Breast epithelium (tissue), 4 donors: ENCODE results near the gene FKBP4. TPM values are rescaled to one million over a fixed set of nuclear protein-coding genes. Genes with fewer than 3 reads are reported as not detected.

Experiments
- DNase-seq, 2 donors: peaks; one replicate each; pipeline ENCODE4 v3.0.0-alpha.2; 2019; ENCODE audit warnings: low spot score in 2 of 2
- H3K27ac ChIP-seq, 2 donors: fragments of 200-600 bp; sonication (generic) in 1 of 2; one replicate each; pipeline ENCODE4 v1.5.1; 2016 to 2019; ENCODE audit warnings: mild to moderate bottlenecking in 1 of 2
- H3K27me3 ChIP-seq, 2 donors: fragments of 200-600 bp; sonication (generic) in 1 of 2; one replicate each; pipeline versions ENCODE4 v1.5.1 to v1.6.0; 2017 to 2019; ENCODE audit warnings: control low read depth in 1 of 2, mild to moderate bottlenecking in 1 of 2
- H3K36me3 ChIP-seq: fragments of 200-600 bp; one replicate; pipeline ENCODE4 v1.5.1; 2019
- H3K4me1 ChIP-seq, 2 donors: fragments of 200-600 bp; sonication (generic); one replicate each; pipeline ENCODE4 v1.5.1; 2016 to 2019; ENCODE audit warnings: control low read depth in 1 of 2
- H3K4me3 ChIP-seq, 3 donors: fragments of 200-600 bp; sonication (generic); 1 replicate in 2 of 3; 2 replicates in 1 of 3; pipeline ENCODE4 v1.5.1; 2016 to 2019; ENCODE audit warnings: mild to moderate bottlenecking in 3 of 3, moderate library complexity in 2 of 3
- H3K9me3 ChIP-seq, 2 donors: fragments of 200-600 bp; sonication (generic) in 1 of 2; one replicate each; pipeline ENCODE4 v1.5.1; 2016 to 2019; ENCODE audit warnings: control low read depth in 1 of 2
- POLR2A ChIP-seq: fragments of 450-650 bp; IDR thresholded peaks from one replicate; pipeline ENCODE4 v1.6.1; 2016; ENCODE audit warnings: antibody characterized with exemption, mild to moderate bottlenecking, moderate library complexity
- POLR2AphosphoS5 ChIP-seq, 3 donors: sonication (generic); formaldehyde crosslinking; IDR thresholded peaks; one replicate each; pipeline ENCODE4 v1.6.1; 2017; ENCODE audit warnings: antibody characterized with exemption in 3 of 3
- intact Hi-C: fragments of 100-400 bp; cut with DNase I; formaldehyde crosslinking; loops from one replicate; pipeline ENCODE4 v1.15.1; 2023; ENCODE audit warnings: low total_unique reads
- total RNA-seq, 3 donors: library from RNA; depleted of rRNA; stranded (reverse); fragments of >200 nt; gene quantifications; one replicate each; pipeline ENCODE4 v1.1.0, GENCODE V29; 2016
- TF ChIP-seq, protein P1 (sequence below), 3 donors: fragments of 450-650 bp; IDR thresholded peaks; one replicate each; pipeline ENCODE4 v1.5.1; 2016 to 2017; ENCODE audit warnings: antibody characterized with exemption in 3 of 3, mild to moderate bottlenecking in 3 of 3, moderate library complexity in 3 of 3

FKBP4 gene
- total RNA-seq, 3 donors from 2014 or later, result 30.4 to 70.8 (median 50.1) TPM

DNA sequence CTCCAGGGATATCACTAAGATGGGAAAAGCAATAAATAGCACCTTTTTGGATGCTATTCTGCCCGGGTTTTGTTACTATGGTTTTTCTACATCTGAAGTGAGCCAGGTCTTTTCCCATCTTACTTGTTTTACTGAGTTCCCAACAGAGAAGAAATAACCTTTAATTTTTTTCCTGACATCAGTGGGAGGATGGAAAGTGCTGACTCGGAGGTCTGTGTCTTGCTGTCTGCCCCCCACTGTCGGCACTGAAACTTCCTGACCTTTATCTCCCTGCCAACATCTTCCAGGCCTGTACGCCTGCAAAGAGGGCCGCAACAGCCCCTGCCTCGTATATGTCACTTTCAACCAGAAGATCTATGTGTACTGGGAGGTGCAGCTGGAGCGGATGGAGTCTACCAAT is 28.7 kb downstream of the FKBP4 start:
- DNase-seq, result no peak
- no peaks in the 10 kb centered on the region for H3K27me3 ChIP-seq
- H3K9me3 ChIP-seq, result no peaks in the 10 kb centered on the region
- no peak overlapping the region for H3K4me3 ChIP-seq
- no peaks in the 10 kb centered on the region for H3K4me1 ChIP-seq
- intact Hi-C loops, result no loop called here
- peaks cover 6% of the 10 kb centered on the region for H3K36me3 ChIP-seq
- TF ChIP-seq POLR2A (no peak), POLR2AphosphoS5 (IDR thresholded peaks at IDR 0.05) (no peak)
- TF ChIP-seq, protein P1, sequence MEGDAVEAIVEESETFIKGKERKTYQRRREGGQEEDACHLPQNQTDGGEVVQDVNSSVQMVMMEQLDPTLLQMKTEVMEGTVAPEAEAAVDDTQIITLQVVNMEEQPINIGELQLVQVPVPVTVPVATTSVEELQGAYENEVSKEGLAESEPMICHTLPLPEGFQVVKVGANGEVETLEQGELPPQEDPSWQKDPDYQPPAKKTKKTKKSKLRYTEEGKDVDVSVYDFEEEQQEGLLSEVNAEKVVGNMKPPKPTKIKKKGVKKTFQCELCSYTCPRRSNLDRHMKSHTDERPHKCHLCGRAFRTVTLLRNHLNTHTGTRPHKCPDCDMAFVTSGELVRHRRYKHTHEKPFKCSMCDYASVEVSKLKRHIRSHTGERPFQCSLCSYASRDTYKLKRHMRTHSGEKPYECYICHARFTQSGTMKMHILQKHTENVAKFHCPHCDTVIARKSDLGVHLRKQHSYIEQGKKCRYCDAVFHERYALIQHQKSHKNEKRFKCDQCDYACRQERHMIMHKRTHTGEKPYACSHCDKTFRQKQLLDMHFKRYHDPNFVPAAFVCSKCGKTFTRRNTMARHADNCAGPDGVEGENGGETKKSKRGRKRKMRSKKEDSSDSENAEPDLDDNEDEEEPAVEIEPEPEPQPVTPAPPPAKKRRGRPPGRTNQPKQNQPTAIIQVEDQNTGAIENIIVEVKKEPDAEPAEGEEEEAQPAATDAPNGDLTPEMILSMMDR (IDR thresholded peaks at IDR 0.05), result no peak
- H3K27ac ChIP-seq, result peak overlapping the region in 1 of 2 donors; percentile 25

DNA sequence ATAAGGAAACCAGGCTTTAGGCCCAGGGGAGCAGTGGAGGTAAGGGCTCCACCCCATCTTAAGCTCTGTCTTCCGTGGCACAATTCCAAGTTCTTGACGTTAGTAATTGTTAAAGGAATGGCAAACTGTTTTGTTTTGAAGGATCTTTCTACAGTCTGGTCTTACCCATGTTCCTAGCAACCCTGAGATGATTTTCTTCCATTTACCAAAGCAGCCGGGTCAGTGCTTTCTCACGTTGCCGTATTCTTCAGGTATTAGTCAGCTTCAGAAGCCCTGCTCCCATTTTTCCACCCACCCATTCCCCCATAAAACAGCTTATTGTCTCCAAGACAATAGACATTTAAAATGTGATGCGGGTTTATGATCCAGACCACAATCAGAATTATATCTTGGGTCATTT is 29.8 kb downstream of the FKBP4 start:
- TF ChIP-seq POLR2A, result no peak
- intact Hi-C loops, result no loop called here
- Histone ChIP-seq H3K36me3 (peaks cover 6% of the 10 kb centered on the region), H3K4me1 (no peaks in the 10 kb centered on the region), H3K27me3 (no peaks in the 10 kb centered on the region), H3K9me3 (no peaks in the 10 kb centered on the region), H3K4me3 (no peak overlapping the region), H3K27ac (no peak overlapping the region)
- DNase-seq, result no peak

DNA sequence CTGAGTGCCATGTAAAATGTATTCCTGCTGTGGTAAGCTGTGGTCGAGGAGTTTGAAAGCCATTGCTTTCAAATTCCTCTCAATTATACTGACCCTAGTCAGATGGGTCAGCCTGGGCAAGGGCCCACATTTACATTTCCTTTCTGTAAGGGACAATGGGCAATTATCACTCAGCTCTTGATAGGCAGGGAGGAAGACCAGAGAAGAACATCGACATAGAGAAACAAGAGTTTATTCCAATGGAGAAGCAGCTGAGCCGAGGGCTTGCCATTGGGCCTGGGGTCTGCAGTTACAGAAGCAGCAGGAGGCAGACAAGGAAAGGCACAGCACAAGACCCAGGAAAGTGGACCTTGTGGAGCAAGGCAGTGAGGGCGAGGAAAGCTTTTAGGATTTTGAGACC is 30.4 kb downstream of the FKBP4 start:
- TF ChIP-seq, protein P1 (IDR thresholded peaks at IDR 0.05), result no peak
- no peak for TF ChIP-seq POLR2AphosphoS5 (IDR thresholded peaks at IDR 0.05)
- TF ChIP-seq POLR2A, result no peak
- intact Hi-C loops, result no loop called here
- no peaks in the 10 kb centered on the region for H3K9me3 ChIP-seq
- H3K4me3 ChIP-seq, result no peak overlapping the region
- no peak for DNase-seq
- H3K27me3 ChIP-seq, result no peaks in the 10 kb centered on the region
- no peaks in the 10 kb centered on the region for H3K4me1 ChIP-seq
- H3K27ac ChIP-seq, result no peak overlapping the region
- peaks cover 6% of the 10 kb centered on the region for H3K36me3 ChIP-seq

DNA sequence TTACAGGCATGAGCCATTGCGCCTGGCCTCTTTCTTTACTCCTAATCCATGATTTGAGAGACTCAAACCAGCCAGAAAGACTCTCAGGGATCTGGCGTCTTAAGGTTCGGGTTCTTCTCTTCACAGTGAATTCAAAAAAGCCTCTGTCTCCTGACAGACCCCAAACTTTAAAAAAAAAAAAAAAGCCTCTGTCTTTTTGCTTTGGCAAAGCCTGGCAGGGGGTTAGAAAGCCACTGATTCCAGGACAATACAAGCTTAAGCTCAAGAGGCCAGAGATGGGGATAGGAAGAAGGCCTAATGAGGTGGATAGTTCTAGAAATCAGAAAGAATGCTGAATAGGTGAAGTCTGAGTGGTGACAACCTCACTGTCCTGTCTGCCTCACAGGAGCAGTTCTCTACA is 31.3 kb downstream of the FKBP4 start:
- TF ChIP-seq POLR2AphosphoS5 (IDR thresholded peaks at IDR 0.05) (no peak), POLR2A (no peak)
- TF ChIP-seq, protein P1 (IDR thresholded peaks at IDR 0.05), result no peak
- no peaks in the 10 kb centered on the region for H3K4me1 ChIP-seq
- H3K27me3 ChIP-seq, result no peaks in the 10 kb centered on the region
- no peak overlapping the region for H3K27ac ChIP-seq
- intact Hi-C loops, result no loop called here
- no peak overlapping the region for H3K4me3 ChIP-seq
- no peak for DNase-seq
- H3K9me3 ChIP-seq, result no peaks in the 10 kb centered on the region
- H3K36me3 ChIP-seq, result peaks cover 6% of the 10 kb centered on the region

DNA sequence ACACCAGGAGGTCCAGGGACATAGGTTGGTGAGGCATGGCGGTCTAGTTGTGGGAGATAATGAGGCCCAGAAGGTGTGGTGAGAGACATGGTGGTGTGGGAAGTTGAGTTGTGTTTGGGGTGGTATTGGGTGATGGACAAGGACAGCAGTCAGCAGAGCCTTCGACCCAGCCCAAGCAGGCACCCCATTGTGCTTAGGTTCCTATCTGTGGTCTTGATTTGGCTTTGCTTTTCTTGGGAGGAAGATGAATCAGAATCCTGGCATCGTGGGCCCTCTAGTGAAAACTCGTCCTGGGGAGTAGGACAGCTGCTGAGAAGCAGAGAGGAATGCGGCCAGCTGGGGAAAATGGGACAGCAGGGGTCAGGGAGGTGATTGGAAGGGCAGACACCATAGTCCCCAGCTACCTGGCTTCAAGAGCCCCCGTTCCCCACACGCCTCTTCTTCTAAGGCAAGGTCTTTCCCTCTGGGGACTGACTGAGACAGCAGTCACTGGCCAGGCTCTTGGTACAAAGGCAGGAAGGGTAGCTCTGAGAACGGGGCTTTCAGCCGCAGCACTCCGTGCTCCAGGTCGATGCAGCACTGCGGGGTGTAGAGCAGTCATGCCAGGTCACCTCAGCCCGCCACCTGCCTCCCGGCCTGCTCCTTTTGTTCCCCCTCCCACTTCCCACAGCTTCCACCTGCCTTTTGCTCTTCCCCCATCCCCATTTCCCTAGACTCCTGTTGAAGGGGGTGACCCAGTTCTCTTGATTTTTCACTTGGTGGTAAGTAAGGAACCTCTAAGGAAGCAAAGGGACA is 32.1 kb downstream of the FKBP4 start:
- H3K36me3 ChIP-seq, result peaks cover 6% of the 10 kb centered on the region
- no peak for DNase-seq
- TF ChIP-seq POLR2AphosphoS5 (IDR thresholded peaks at IDR 0.05) (no peak), POLR2A (no peak)
- TF ChIP-seq, protein P1 (IDR thresholded peaks at IDR 0.05), result no peak
- H3K4me3 ChIP-seq, result no peak overlapping the region
- H3K4me1 ChIP-seq, result no peaks in the 10 kb centered on the region
- no peaks in the 10 kb centered on the region for H3K27me3 ChIP-seq
- intact Hi-C loops, result no loop called here
- H3K9me3 ChIP-seq, result no peaks in the 10 kb centered on the region
- no peak overlapping the region for H3K27ac ChIP-seq
